Measurements from ENCODE around the gene PRKN.
"Not testable (repeated sequence)": the region's sequence is repeated elsewhere in the genome, so short reads cannot be mapped to it uniquely, and the experiment has no call there.

Gene PRKN

GRCh38 chr6:161314541-161315245 is 1412.9 kb downstream of the PRKN start:
- DNase-seq (ENCODE audit: low read depth in 2 of 2): not testable (repeated sequence)

GRCh38 chr6:161313940-161314509 is 1413.5 kb downstream of the PRKN start:
- DNase-seq (ENCODE audit: low read depth in 2 of 2): no peak

- not testable (repeated sequence) for DNase-seq (ENCODE audit: low read depth in 2 of 2)
Observed at GRCh38 chr6:161313475-161313874, 1414.1 kb downstream of the PRKN start.

- not testable (repeated sequence) for DNase-seq (ENCODE audit: low read depth in 2 of 2)
Observed at GRCh38 chr6:161309774-161310173, 1417.8 kb downstream of the PRKN start.

GRCh38 chr6:161308075-161308655 is 1419.4 kb downstream of the PRKN start:
- DNase-seq (ENCODE audit: low read depth in 2 of 2): no peak

GRCh38 chr6:161305860-161306259 is 1421.7 kb downstream of the PRKN start:
- DNase-seq (ENCODE audit: low read depth in 2 of 2): no peak

GRCh38 chr6:161303628-161304340 is 1423.8 kb downstream of the PRKN start:
- no peak for DNase-seq (ENCODE audit: low read depth in 2 of 2)

GRCh38 chr6:161302949-161303348 is 1424.6 kb downstream of the PRKN start:
- no peak for DNase-seq (ENCODE audit: low read depth in 2 of 2)

GRCh38 chr6:161301338-161301737 is 1426.2 kb downstream of the PRKN start:
- no peak for DNase-seq (ENCODE audit: low read depth in 2 of 2)

GRCh38 chr6:161300823-161301222 is 1426.7 kb downstream of the PRKN start:
- DNase-seq (ENCODE audit: low read depth in 2 of 2): no peak

GRCh38 chr6:161299726-161300125 is 1427.8 kb downstream of the PRKN start:
- no peak for DNase-seq (ENCODE audit: low read depth in 2 of 2)

Data from stimulated activated CD4-positive, alpha-beta T cell treated with anti-CD3 and anti-CD28 coated beads, Interleukin-12 subunit alpha, Interleukin-12 subunit beta, amount 100 ng/mL, for 24 hours (primary cell).